K562 (cell line): Measurements from ENCODE around the gene LPCAT3. TPM values are rescaled to one million over a fixed set of nuclear protein-coding genes. Genes with fewer than 3 reads are reported as not detected.

Source experiments
- AFF4 ChIP-seq: sonication (generic); formaldehyde crosslinking; IDR thresholded peaks from 2 replicates; pipeline ENCODE4 v1.8.0; 2023; ENCODE audit warnings: mild to moderate bottlenecking, missing genetic modification reagents
- FOXA1 ChIP-seq: fragments of 450-650 bp; IDR thresholded peaks from 2 replicates; pipeline ENCODE4 v1.6.1; 2016; ENCODE audit warnings: mild to moderate bottlenecking, borderline replicate concordance
- GABPA ChIP-seq: fragments of 200-800 bp; sonication (Bioruptor generic); conservative IDR thresholded peaks from 2 replicates; pipeline ENCODE4 v1.6.1; 2016; ENCODE audit warnings: low read depth, missing genetic modification characterization, missing compliant biosample characterization
- PKNOX1 ChIP-seq: fragments of 450-650 bp; IDR thresholded peaks from 2 replicates; pipeline ENCODE4 v1.6.1; 2016
- RBFOX2 ChIP-seq: fragments of 200-400 bp; formaldehyde crosslinking; IDR thresholded peaks from 2 replicates; pipeline ENCODE4 v1.6.1; 2017; ENCODE audit warnings: low read depth, mild to moderate bottlenecking, low read length, moderate library complexity
- RBM22 ChIP-seq: fragments of 200-400 bp; formaldehyde crosslinking; IDR thresholded peaks from 2 replicates; pipeline ENCODE4 v1.6.1; 2018; ENCODE audit warnings: low read length, low read depth; ENCODE audit not compliant: poor library complexity, severe bottlenecking
- ZNF318 ChIP-seq, 2 experiments: fragments of 450-650 bp; IDR thresholded peaks; 2 replicates each; pipeline ENCODE4 v1.6.1; 2016; ENCODE audit warnings: mild to moderate bottlenecking in 2 of 2, borderline replicate concordance in 1 of 2, low read depth in 1 of 2, moderate library complexity in 1 of 2
- polyA plus RNA-seq, 8 experiments: library from polyadenylated mRNA; depleted of rRNA in 4 of 8; stranded (reverse) in 5 of 8; unstranded in 3 of 8; fragments of >200 nt; fragmentation: Nextera tagmentation in 2 of 8; fragmentation: Illumina TruSeq in 1 of 8; extraction: Ambion mirVana in 2 of 8; extraction: Trizol in 1 of 8; gene quantifications; 2 replicates each; pipeline versions ENCODE4 v1.2.1 to v1.2.3, GENCODE V29; 2011 to 2014; ENCODE audit warnings: inconsistent platforms in 1 of 8, missing spikeins in 1 of 8
- total RNA-seq, 7 experiments: library from RNA; depleted of rRNA in 6 of 7; stranded (reverse); fragments of >200 nt in 6 of 7; fragmentation: Illumina TruSeq in 2 of 7; extraction: Trizol in 2 of 7; gene quantifications; 2 replicates each; pipeline versions ENCODE4 v1.2.1 to v1.2.3, GENCODE V29; 2011 to 2021; ENCODE audit warnings: low replicate concordance in 1 of 7

The LPCAT3 gene
- total and polyA plus RNA-seq, 9 of the 15 experiments (the other 6 are each of a cell fraction or from before 2014, with no cell fraction given) = 4.9 to 52.5 (median 25.3) TPM

GRCh38 chr12:6946033-6946919 is 72.0 kb downstream of the LPCAT3 start (continued):
- no peak for TF ChIP-seq AFF4
- TF ChIP-seq PKNOX1 = peak; percentile 32
- TF ChIP-seq RBM22 = no peak
- no peak for TF ChIP-seq ZNF318 (IDR thresholded peaks at IDR 0.05; ENCODE audit: borderline replicate concordance in 1 of 2, low read depth in 1 of 2)
- TF ChIP-seq RBFOX2 = peak; percentile 64
- TF ChIP-seq FOXA1 = no peak
- TF ChIP-seq GABPA (tag) = peak; percentile 46
